RWPE2 (cell line): ENCODE results near the gene CD52.

Experiments
- ATAC-seq: fragments of 200-7000 bp; cut with Tn5 transposase; 3 replicates; pipeline ENCODE4 v1.9.1; 2021; ENCODE audit warnings: low read depth
- DNase-seq: peaks from one replicate; pipeline ENCODE4 v3.0.0-alpha.2; 2020; ENCODE audit warnings: low spot score
- H3K27ac ChIP-seq: fragments of 450-650 bp; 2 replicates; pipeline ENCODE4 v1.5.1; 2017; ENCODE audit warnings: mild to moderate bottlenecking; ENCODE audit not compliant: poor library complexity, severe bottlenecking
- H3K27me3 ChIP-seq: fragments of 250-450 bp; sonication (Bioruptor Pico); 2 replicates; pipeline ENCODE4 v1.5.1; 2021; ENCODE audit warnings: mild to moderate bottlenecking, moderate library complexity; ENCODE audit not compliant: insufficient read depth, poor library complexity, severe bottlenecking
- H3K36me3 ChIP-seq: fragments of 250-450 bp; sonication (Bioruptor Pico); 2 replicates; pipeline ENCODE4 v1.5.1; 2020; ENCODE audit warnings: low read depth, mild to moderate bottlenecking, moderate library complexity
- H3K4me1 ChIP-seq: fragments of 250-450 bp; sonication (Bioruptor Pico); 2 replicates; pipeline ENCODE4 v1.5.1; 2021; ENCODE audit warnings: mild to moderate bottlenecking, moderate library complexity; ENCODE audit not compliant: insufficient read depth, poor library complexity, severe bottlenecking
- H3K4me3 ChIP-seq: fragments of 250-450 bp; sonication (Bioruptor Pico); 2 replicates; pipeline ENCODE4 v1.5.1; 2021; ENCODE audit warnings: mild to moderate bottlenecking, moderate library complexity; ENCODE audit not compliant: severe bottlenecking
- H3K9me3 ChIP-seq: fragments of 250-450 bp; sonication (Bioruptor Pico); 2 replicates; pipeline ENCODE4 v1.5.1; 2021; ENCODE audit warnings: mild to moderate bottlenecking, moderate library complexity; ENCODE audit not compliant: severe bottlenecking
- CTCF ChIP-seq: fragments of 450-650 bp; IDR thresholded peaks from one replicate; pipeline ENCODE4 v1.5.1; 2017; ENCODE audit warnings: mild to moderate bottlenecking, moderate library complexity; ENCODE audit not compliant: poor library complexity, severe bottlenecking

The CD52 gene

DNA sequence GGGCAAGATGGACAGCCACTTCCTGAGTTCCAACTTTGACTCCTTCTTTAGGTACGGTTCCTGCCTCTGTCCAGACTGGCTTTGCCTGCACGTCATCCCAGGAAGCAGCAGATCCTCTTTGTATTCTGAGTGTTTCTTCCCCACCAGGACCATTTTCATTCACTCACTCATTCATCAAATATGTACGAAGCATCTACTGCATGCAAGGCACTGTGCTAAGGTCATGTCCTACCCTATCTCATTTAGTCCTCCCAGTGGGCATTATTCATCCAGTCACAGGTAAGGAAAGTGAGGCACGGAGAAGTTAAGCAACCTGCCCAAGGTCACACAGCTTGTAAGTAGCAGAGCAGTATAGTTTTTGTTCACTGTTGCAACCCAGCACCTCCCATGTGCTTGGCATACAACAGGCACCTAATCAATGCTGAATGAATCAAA is 22.3 kb downstream of the CD52 start:
- no peaks in the 10 kb centered on the region for H3K27me3 ChIP-seq
- ATAC-seq = peak; percentile 20

DNA sequence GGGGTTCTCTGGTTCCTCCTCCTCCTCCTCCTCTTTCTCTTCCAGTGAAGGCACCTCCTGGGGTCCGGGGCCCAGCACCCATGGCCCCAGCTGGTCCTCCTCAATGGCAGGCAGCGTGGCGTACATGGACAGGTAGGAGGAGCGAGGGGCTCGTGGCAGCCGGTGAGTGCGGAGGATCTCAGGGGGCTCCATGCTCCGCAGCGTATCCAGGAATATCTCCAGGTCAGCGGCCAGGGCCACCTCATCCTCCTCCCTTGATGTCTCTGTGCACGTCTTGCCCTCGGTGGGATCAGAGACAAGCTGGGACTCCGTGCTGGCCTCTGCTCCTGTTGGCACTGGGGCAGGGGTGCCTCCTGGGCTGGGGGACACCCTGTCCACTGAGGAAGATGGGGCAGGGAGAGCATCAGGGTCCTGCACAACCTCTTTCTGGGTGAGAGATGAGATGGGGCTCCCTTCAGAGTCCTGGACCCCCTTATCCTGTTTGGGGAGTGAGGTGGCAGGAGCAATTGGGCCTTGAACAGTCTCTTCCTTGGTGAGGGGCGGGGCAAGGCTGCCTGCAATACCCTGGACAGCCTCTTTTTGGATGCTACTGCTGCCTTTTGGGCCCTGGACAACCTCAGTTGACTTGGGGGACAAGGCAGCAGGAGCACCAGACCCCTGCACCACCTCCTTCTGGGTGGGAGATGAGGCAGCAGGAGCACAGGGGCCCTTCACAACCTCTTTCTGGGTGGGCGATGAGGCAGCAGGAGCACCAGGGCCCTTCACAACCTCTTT is 26.6 kb downstream of the CD52 start:
- ATAC-seq (no peak), DNase-seq (no peak)
- H3K27ac ChIP-seq = no peak overlapping the region
- H3K27me3 ChIP-seq = no peaks in the 10 kb centered on the region
- H3K4me1 ChIP-seq = peaks cover 13% of the 10 kb centered on the region
- no peak for TF ChIP-seq CTCF
- no peak overlapping the region for H3K4me3 ChIP-seq
- H3K9me3 ChIP-seq = no peaks in the 10 kb centered on the region
- H3K36me3 ChIP-seq = peaks cover 3% of the 10 kb centered on the region; the same call in 1 of the 2 replicates

More for the DNA sequence above, 22.3 kb downstream of the CD52 start:
- DNase-seq = no peak
- no peak overlapping the region for H3K4me3 ChIP-seq
- peaks cover 15% of the 10 kb centered on the region for H3K4me1 ChIP-seq
- no peaks in the 10 kb centered on the region for H3K9me3 ChIP-seq
- no peak for TF ChIP-seq CTCF
- no peaks in the 10 kb centered on the region for H3K36me3 ChIP-seq
- H3K27ac ChIP-seq = peak overlapping the region; percentile 58

GRCh38 chr1:26345718-26346117 is 28.0 kb downstream of the CD52 start:
- Histone ChIP-seq H3K27me3 (no peaks in the 10 kb centered on the region), H3K4me3 (no peak overlapping the region), H3K27ac (no peak overlapping the region), H3K4me1 (peaks cover 20% of the 10 kb centered on the region), H3K9me3 (no peaks in the 10 kb centered on the region), H3K36me3 (peaks cover 3% of the 10 kb centered on the region; the same call in 1 of the 2 replicates)
- ATAC-seq (0 out of 3 replicates have a peak, but pooled peaks have one; percentile 14), DNase-seq (no peak)
- no peak for TF ChIP-seq CTCF

DNA sequence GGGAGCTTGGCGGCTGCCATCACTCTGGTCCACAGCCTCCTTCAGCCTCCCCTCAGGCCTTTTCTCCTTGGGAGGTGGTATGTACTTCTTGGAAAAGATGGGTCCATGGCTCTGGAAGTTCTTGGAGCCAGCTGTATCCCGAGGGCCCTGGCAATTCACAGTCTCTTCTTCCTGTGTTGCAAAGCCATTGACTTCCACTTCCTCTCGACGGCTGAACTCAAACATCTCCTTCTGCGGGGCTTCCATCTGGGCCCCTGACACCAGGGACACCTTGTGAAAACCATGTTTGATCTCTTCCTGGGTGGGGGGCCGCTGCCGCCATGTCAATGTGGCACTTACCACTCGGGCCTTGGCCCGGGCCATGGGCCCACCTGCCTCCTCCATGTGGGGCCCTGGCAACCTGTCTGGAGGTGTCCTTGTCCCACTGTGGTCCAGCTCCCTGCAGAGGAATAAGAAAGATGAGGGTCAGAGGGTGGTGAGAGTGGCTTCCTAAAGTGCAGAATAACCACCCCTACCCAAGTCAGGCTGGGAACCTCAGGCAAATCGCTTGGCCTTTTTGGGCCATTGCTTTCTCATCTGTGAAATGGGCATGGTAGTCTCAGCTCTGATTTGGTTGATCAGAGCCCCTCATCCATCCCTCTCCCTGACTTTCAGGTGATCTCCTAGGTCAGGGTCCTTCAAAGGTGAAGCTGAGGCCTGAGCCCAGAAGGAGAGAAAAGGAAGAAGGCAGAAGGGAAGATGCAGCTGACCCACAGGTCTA is 28.7 kb downstream of the CD52 start:
- Histone ChIP-seq H3K4me3 (no peak overlapping the region), H3K4me1 (peaks cover 27% of the 10 kb centered on the region), H3K36me3 (peaks cover 3% of the 10 kb centered on the region; the same call in 1 of the 2 replicates), H3K27ac (no peak overlapping the region), H3K27me3 (no peaks in the 10 kb centered on the region), H3K9me3 (no peaks in the 10 kb centered on the region)
- ATAC-seq (no peak), DNase-seq (no peak)
- no peak for TF ChIP-seq CTCF
